SU-DHL-6 (cell line): ENCODE results near the gene PITHD1.
A peak's percentile ranks its signal among the peaks of the same experiment; 100 is the strongest.
"Not testable (repeated sequence)": the region's sequence is repeated elsewhere in the genome, so short reads cannot be mapped to it uniquely, and the experiment has no call there.

ENCODE experiments used
- H2AFZ ChIP-seq: fragments of 200-600 bp; sonication (generic); 2 replicates; pipeline ENCODE4 v1.6.1; 2014; ENCODE audit warnings: low read depth, mild to moderate bottlenecking, moderate library complexity, mixed read lengths, antibody characterized with exemption, low read length; ENCODE audit not compliant: severe bottlenecking
- H3F3A ChIP-seq: fragments of 200-600 bp; shearing (Covaris generic); 2 replicates; pipeline ENCODE4 v1.6.0; 2016; ENCODE audit warnings: antibody characterized with exemption, mild to moderate bottlenecking; ENCODE audit not compliant: insufficient read depth
- H3K27ac ChIP-seq: fragments of 200-600 bp; sonication (generic); 2 replicates; pipeline ENCODE4 v1.5.1; 2016; ENCODE audit warnings: low read depth, mild to moderate bottlenecking, low read length, moderate library complexity, mixed read lengths
- H3K27me3 ChIP-seq: fragments of 200-600 bp; sonication (generic), shearing (Covaris generic); 2 replicates; pipeline ENCODE4 v1.6.0; 2014; ENCODE audit warnings: mild to moderate bottlenecking, low read length
- H3K36me3 ChIP-seq: fragments of 200-600 bp; sonication (generic); 2 replicates; pipeline ENCODE4 v1.6.1; 2014; ENCODE audit warnings: mild to moderate bottlenecking, low read length, mixed read lengths
- H3K4me2 ChIP-seq: fragments of 300-600, 200-600 bp; shearing (Covaris generic), sonication (generic); 2 replicates; pipeline ENCODE4 v1.6.0; 2014; ENCODE audit warnings: low read length, low read depth, mild to moderate bottlenecking; ENCODE audit not compliant: poor library complexity, severe bottlenecking
- H3K4me3 ChIP-seq: fragments of 200-600 bp; sonication (generic); 2 replicates; pipeline ENCODE4 v1.5.1; 2014; ENCODE audit warnings: antibody characterized with exemption, low read length, mild to moderate bottlenecking, mixed read lengths; ENCODE audit not compliant: insufficient read depth, poor library complexity, severe bottlenecking
- H3K79me2 ChIP-seq: fragments of 200-600 bp; sonication (generic); 2 replicates; pipeline ENCODE4 v1.6.1; 2014; ENCODE audit warnings: mild to moderate bottlenecking, low read length, moderate library complexity; ENCODE audit not compliant: insufficient read depth
- H3K9ac ChIP-seq: fragments of 200-600 bp; sonication (generic); 2 replicates; pipeline ENCODE4 v1.7.0; 2014; ENCODE audit warnings: mild to moderate bottlenecking, low read length
- H3K9me2 ChIP-seq: fragments of 200-600 bp; sonication (generic); replicated peaks from 2 replicates; pipeline ENCODE4 v1.6.1; 2014; ENCODE audit warnings: low read length; ENCODE audit not compliant: insufficient read depth
- H3K9me3 ChIP-seq: fragments of 200-600 bp; sonication (generic); 2 replicates; pipeline ENCODE4 v1.6.1; 2014; ENCODE audit warnings: low read length, mixed read lengths; ENCODE audit not compliant: insufficient read depth
- H4K20me1 ChIP-seq: fragments of 200-600 bp; sonication (generic); 2 replicates; pipeline ENCODE4 v1.6.1; 2014; ENCODE audit warnings: low read depth, mild to moderate bottlenecking, antibody characterized with exemption, low read length, moderate library complexity, mixed read lengths
- CTCF ChIP-seq: fragments of 200-600 bp; sonication (generic); IDR thresholded peaks from one replicate; pipeline ENCODE4 v1.5.1; 2017; ENCODE audit warnings: antibody characterized with exemption, mild to moderate bottlenecking, low read length, moderate library complexity; ENCODE audit not compliant: insufficient read depth, poor library complexity, severe bottlenecking
- EZH2phosphoT487 ChIP-seq: fragments of 200-600 bp; sonication (generic), shearing (Covaris generic); conservative IDR thresholded peaks from 2 replicates; pipeline ENCODE4 v1.6.1; 2018; ENCODE audit warnings: mild to moderate bottlenecking, antibody characterized with exemption, low read length, moderate library complexity, mixed read lengths

PITHD1 gene

GRCh38 chr1:23779826-23780371 lies 1.7 kb downstream of the PITHD1 start:
- H3K27me3 ChIP-seq: no peaks in the 10 kb centered on the region
- H3K9me3 ChIP-seq: no peaks in the 10 kb centered on the region
- no peaks in the 10 kb centered on the region for H3K9me2 ChIP-seq
- H3K79me2 ChIP-seq: peaks cover 47% of the 10 kb centered on the region
- H2AFZ ChIP-seq: no peak overlapping the region
- peak overlapping the region; percentile 97 for H3K4me2 ChIP-seq
- no peak overlapping the region for H3K4me3 ChIP-seq
- peak overlapping the region; percentile 97 for H3K9ac ChIP-seq
- H3K36me3 ChIP-seq: peaks cover 7% of the 10 kb centered on the region; the same call in 1 of the 2 replicates
- H3F3A ChIP-seq: peaks cover 5% of the 10 kb centered on the region
- H4K20me1 ChIP-seq: no peaks in the 10 kb centered on the region; the same call in 1 of the 2 replicates
- no peak overlapping the region for H3K27ac ChIP-seq
- TF ChIP-seq CTCF (no peak), EZH2phosphoT487 (no peak)

GRCh38 chr1:23783141-23783540 lies 4.9 kb downstream of the PITHD1 start:
- peaks cover 22% of the 10 kb centered on the region for H3K36me3 ChIP-seq
- not testable (repeated sequence) for H4K20me1 ChIP-seq, H3K27me3 ChIP-seq, H3K27ac ChIP-seq, H3K4me2 ChIP-seq, H3F3A ChIP-seq, H3K9ac ChIP-seq, H3K4me3 ChIP-seq, H2AFZ ChIP-seq, H3K9me2 ChIP-seq, H3K9me3 ChIP-seq
- H3K79me2 ChIP-seq: peaks cover 33% of the 10 kb centered on the region

- Histone ChIP-seq H3K27ac (no peak overlapping the region), H3F3A (peaks cover 13% of the 10 kb centered on the region), H3K9me2 (no peaks in the 10 kb centered on the region), H3K4me2 (no peak overlapping the region), H2AFZ (no peak overlapping the region), H3K79me2 (peaks cover 17% of the 10 kb centered on the region), H4K20me1 (no peaks in the 10 kb centered on the region), H3K9ac (no peak overlapping the region), H3K9me3 (no peaks in the 10 kb centered on the region), H3K36me3 (peaks cover 22% of the 10 kb centered on the region), H3K27me3 (no peaks in the 10 kb centered on the region), H3K4me3 (no peak overlapping the region)
- no peak for TF ChIP-seq EZH2phosphoT487
- no peak for TF ChIP-seq CTCF
Measured at GRCh38 chr1:23784846-23785245, 6.6 kb downstream of the PITHD1 start.

GRCh38 chr1:23787701-23788100 lies 9.5 kb downstream of the PITHD1 start:
- H3K79me2 ChIP-seq: peaks cover 20% of the 10 kb centered on the region
- H3K4me3 ChIP-seq: no peak overlapping the region
- H3K27me3 ChIP-seq: no peaks in the 10 kb centered on the region
- no peaks in the 10 kb centered on the region for H3K9me3 ChIP-seq
- TF ChIP-seq CTCF (no peak), EZH2phosphoT487 (no peak)
- H3K27ac ChIP-seq: no peak overlapping the region
- no peak overlapping the region for H3K4me2 ChIP-seq
- no peaks in the 10 kb centered on the region for H3K9me2 ChIP-seq
- no peak overlapping the region for H3K9ac ChIP-seq
- H2AFZ ChIP-seq: no peak overlapping the region
- peaks cover 16% of the 10 kb centered on the region for H3F3A ChIP-seq
- H4K20me1 ChIP-seq: no peaks in the 10 kb centered on the region
- peaks cover 20% of the 10 kb centered on the region for H3K36me3 ChIP-seq
